ENCODE data around the gene GIT2. TPM values are rescaled to one million over a fixed set of nuclear protein-coding genes. Genes with fewer than 3 reads are reported as not detected.

Gene GIT2
- total and polyA plus RNA-seq, 2 donors (not counting 1 experiment from before 2014, with no cell fraction given), result 75.2 to 163 TPM

DNA sequence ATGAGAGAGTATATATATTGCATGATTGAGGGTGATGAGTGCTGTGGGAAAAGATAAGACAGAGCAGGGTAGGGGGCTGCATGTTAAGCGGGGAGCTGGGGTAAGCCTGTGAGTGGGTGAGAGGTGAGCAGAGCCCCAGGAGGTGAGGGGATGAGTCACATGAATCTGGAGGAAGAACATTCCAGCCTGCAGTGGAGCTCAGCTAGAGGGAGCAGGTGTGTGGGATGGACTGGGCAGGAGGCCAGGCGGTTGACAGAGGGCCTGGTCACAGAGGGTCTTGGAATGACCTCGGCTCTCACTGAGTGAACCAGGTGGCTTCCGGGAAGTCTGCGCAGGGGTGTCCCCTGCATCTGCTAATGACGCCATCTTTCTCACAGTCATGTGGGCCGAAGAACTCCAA lies 44.4 kb downstream of the GIT2 start:
- Histone ChIP-seq H3K4me3 (ENCODE audit: control extremely low read depth in 1 of 5, extremely low read depth in 1 of 5, insufficient read depth in 1 of 5, low read depth in 2 of 5, low read length in 4 of 5) (no peak overlapping the region), H4K20me1 (ENCODE audit: control insufficient read depth, insufficient read depth, low read length, poor library complexity, severe bottlenecking) (no peaks in the 10 kb centered on the region), H3K27me3 (replicated peaks in 1 of 4; ENCODE audit: control extremely low read depth in 1 of 4, control insufficient read depth in 3 of 4, insufficient read depth in 4 of 4, low read length in 3 of 4) (no peaks in the 10 kb centered on the region), H3K79me2 (ENCODE audit: control insufficient read depth, insufficient read depth, low read length) (no peaks in the 10 kb centered on the region), H3K9me3 (ENCODE audit: control extremely low read depth in 1 of 3, control insufficient read depth in 2 of 3, insufficient read depth in 1 of 3, low read length in 2 of 3) (no peaks in the 10 kb centered on the region), H2AFZ (ENCODE audit: insufficient read depth, low read depth, low read length, poor library complexity, severe bottlenecking) (no peak overlapping the region), H3K27ac (ENCODE audit: low read length in 2 of 2) (peak overlapping the region in 1 of 2 donors; percentile 24), H3K36me3 (replicated peaks in 1 of 2; ENCODE audit: control extremely low read depth in 1 of 2, control insufficient read depth in 1 of 2, extremely low read depth in 1 of 2, insufficient read depth in 2 of 2, low read length in 1 of 2) (peaks cover 29 to 86% of the 10 kb centered on the region in 2 experiments), H3K9ac (ENCODE audit: low read length) (no peak overlapping the region), H3K4me1 (ENCODE audit: control insufficient read depth in 2 of 2, insufficient read depth in 2 of 2, low read length in 2 of 2) (peaks cover 17 to 21% of the 10 kb centered on the region in 2 donors), H3K4me2 (replicated peaks; ENCODE audit: low read depth, low read length, poor library complexity, severe bottlenecking) (no peak overlapping the region)
- no peak for TF ChIP-seq EZH2 (IDR thresholded peaks at IDR 0.05; ENCODE audit: borderline replicate concordance, insufficient read depth, low read depth, low read length, poor library complexity, severe bottlenecking)
- TF ChIP-seq, protein P1, sequence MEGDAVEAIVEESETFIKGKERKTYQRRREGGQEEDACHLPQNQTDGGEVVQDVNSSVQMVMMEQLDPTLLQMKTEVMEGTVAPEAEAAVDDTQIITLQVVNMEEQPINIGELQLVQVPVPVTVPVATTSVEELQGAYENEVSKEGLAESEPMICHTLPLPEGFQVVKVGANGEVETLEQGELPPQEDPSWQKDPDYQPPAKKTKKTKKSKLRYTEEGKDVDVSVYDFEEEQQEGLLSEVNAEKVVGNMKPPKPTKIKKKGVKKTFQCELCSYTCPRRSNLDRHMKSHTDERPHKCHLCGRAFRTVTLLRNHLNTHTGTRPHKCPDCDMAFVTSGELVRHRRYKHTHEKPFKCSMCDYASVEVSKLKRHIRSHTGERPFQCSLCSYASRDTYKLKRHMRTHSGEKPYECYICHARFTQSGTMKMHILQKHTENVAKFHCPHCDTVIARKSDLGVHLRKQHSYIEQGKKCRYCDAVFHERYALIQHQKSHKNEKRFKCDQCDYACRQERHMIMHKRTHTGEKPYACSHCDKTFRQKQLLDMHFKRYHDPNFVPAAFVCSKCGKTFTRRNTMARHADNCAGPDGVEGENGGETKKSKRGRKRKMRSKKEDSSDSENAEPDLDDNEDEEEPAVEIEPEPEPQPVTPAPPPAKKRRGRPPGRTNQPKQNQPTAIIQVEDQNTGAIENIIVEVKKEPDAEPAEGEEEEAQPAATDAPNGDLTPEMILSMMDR (IDR thresholded peaks at IDR 0.05), result no peak
- ChIA-PET CTCF (interaction anchor here (1.2 to 1.4 kb wide), 2 partner anchors 99 to 480 kb away, joined by 3 read pairs; no protein-coding TSS in a partner anchor), POLR2A (no interaction called here)
- Mint-ChIP-seq H3K27me3 (no peaks in the 10 kb centered on the region), H3K4me3 (no peak overlapping the region), H3K27ac (peak overlapping the region; percentile 72), H3K9me3 (ENCODE audit: insufficient read depth) (no peaks in the 10 kb centered on the region), H3K4me1 (peaks cover 35% of the 10 kb centered on the region)
- WGBS (ENCODE audit: insufficient coverage), result 100% methylated on average over 4 of the region's 7 CpGs
- DNase-seq (no peak), ATAC-seq (ENCODE audit: low read depth) (no peak)
- intact Hi-C loops (cut with micrococcal nuclease), result no loop called here

GRCh38 chr12:109951136-109951535 lies 45.0 kb downstream of the GIT2 start:
- H3K4me3 Mint-ChIP-seq, result no peak overlapping the region
- Histone ChIP-seq H3K79me2 (ENCODE audit: control insufficient read depth, insufficient read depth, low read length) (no peaks in the 10 kb centered on the region), H3K9me3 (ENCODE audit: control extremely low read depth in 1 of 3, control insufficient read depth in 2 of 3, insufficient read depth in 1 of 3, low read length in 2 of 3) (no peaks in the 10 kb centered on the region), H3K4me1 (ENCODE audit: control insufficient read depth in 2 of 2, insufficient read depth in 2 of 2, low read length in 2 of 2) (peaks cover 21 to 25% of the 10 kb centered on the region in 2 donors), H4K20me1 (ENCODE audit: control insufficient read depth, insufficient read depth, low read length, poor library complexity, severe bottlenecking) (no peaks in the 10 kb centered on the region), H3K36me3 (replicated peaks in 1 of 2; ENCODE audit: control extremely low read depth in 1 of 2, control insufficient read depth in 1 of 2, extremely low read depth in 1 of 2, insufficient read depth in 2 of 2, low read length in 1 of 2) (peaks cover 29 to 85% of the 10 kb centered on the region in 2 experiments), H3K9ac (ENCODE audit: low read length) (no peak overlapping the region), H3K4me3 (ENCODE audit: control extremely low read depth in 1 of 5, extremely low read depth in 1 of 5, insufficient read depth in 1 of 5, low read depth in 2 of 5, low read length in 4 of 5) (no peak overlapping the region), H2AFZ (ENCODE audit: insufficient read depth, low read depth, low read length, poor library complexity, severe bottlenecking) (no peak overlapping the region), H3K27ac (ENCODE audit: low read length in 2 of 2) (no peak overlapping the region), H3K4me2 (replicated peaks; ENCODE audit: low read depth, low read length, poor library complexity, severe bottlenecking) (no peak overlapping the region), H3K27me3 (replicated peaks in 1 of 4; ENCODE audit: control extremely low read depth in 1 of 4, control insufficient read depth in 3 of 4, insufficient read depth in 4 of 4, low read length in 3 of 4) (no peaks in the 10 kb centered on the region)
- no peaks in the 10 kb centered on the region for H3K9me3 Mint-ChIP-seq (ENCODE audit: insufficient read depth)
- DNase-seq, result no peak
- CTCF ChIA-PET, result interaction anchor here (1.4 kb wide), 1 partner anchor 98 kb away, joined by 3 read pairs; no protein-coding TSS in a partner anchor
- H3K27me3 Mint-ChIP-seq, result no peaks in the 10 kb centered on the region
- POLR2A ChIA-PET, result no interaction called here
- H3K4me1 Mint-ChIP-seq, result peaks cover 38% of the 10 kb centered on the region
- ATAC-seq (ENCODE audit: low read depth), result no peak
- WGBS (ENCODE audit: insufficient coverage), result 96% methylated on average over 3 of the region's 5 CpGs
- intact Hi-C loops (cut with micrococcal nuclease), result no loop called here
- TF ChIP-seq, protein P1 (IDR thresholded peaks at IDR 0.05), result no peak
- no peak for TF ChIP-seq EZH2 (IDR thresholded peaks at IDR 0.05; ENCODE audit: borderline replicate concordance, insufficient read depth, low read depth, low read length, poor library complexity, severe bottlenecking)
- peak overlapping the region; percentile 0 for H3K27ac Mint-ChIP-seq

All from B cell (primary cell).